Ovary (tissue), 9 donors: Measurements from ENCODE around the gene OAS3. TPM values are rescaled to one million over a fixed set of nuclear protein-coding genes. Genes with fewer than 3 reads are reported as not detected.

ENCODE experiments used
- DNase-seq, 5 donors: peaks; one replicate each; pipeline ENCODE4 v3.0.0-alpha.2; 2019 to 2020
- H3K27ac ChIP-seq, 2 donors: fragments of 200-600 bp; one replicate each; pipeline versions ENCODE4 v1.5.1 to v1.8.0; 2019 to 2022
- H3K27me3 ChIP-seq: fragments of 200-600 bp; one replicate; pipeline ENCODE4 v1.8.0; 2022
- H3K36me3 ChIP-seq: fragments of 200-600 bp; sonication (generic); one replicate; pipeline ENCODE4 v1.5.1; 2019
- H3K4me1 ChIP-seq: one replicate; pipeline ENCODE4 v1.8.1; 2013; ENCODE audit warnings: mild to moderate bottlenecking, moderate library complexity; ENCODE audit not compliant: insufficient read depth
- H3K4me3 ChIP-seq: fragments of 200-600 bp; sonication (generic); one replicate; pipeline ENCODE4 v1.5.1; 2017
- H3K9me3 ChIP-seq, 2 donors: fragments of 200-600 bp in 1 of 2; sonication (generic) in 1 of 2; one replicate each; pipeline versions ENCODE4 v1.5.1 to v1.8.1; 2013 to 2019; ENCODE audit warnings: mild to moderate bottlenecking in 1 of 2, moderate library complexity in 1 of 2
- CTCF ChIP-seq, 3 donors: fragments of 450-650 bp in 2 of 3; fragments of 200-600 bp in 1 of 3; IDR thresholded peaks; one replicate each; pipeline versions ENCODE4 v1.5.1 to v1.8.0; 2016 to 2022; ENCODE audit warnings: antibody characterized with exemption in 3 of 3, mild to moderate bottlenecking in 1 of 3
- EP300 ChIP-seq: sonication (generic); formaldehyde crosslinking; IDR thresholded peaks from one replicate; pipeline ENCODE4 v1.6.1; 2017; ENCODE audit warnings: antibody characterized with exemption
- POLR2A ChIP-seq: fragments of 450-650 bp; IDR thresholded peaks from one replicate; pipeline ENCODE4 v1.6.1; 2017; ENCODE audit warnings: antibody characterized with exemption, mild to moderate bottlenecking, moderate library complexity
- WGBS, 3 donors: extraction: QIAGEN DNeasy Blood & Tissue Kit in 1 of 3; methylation state at CpG; one replicate each; pipeline versions ENCODE4 v1.1.5 to v1.1.7; 2013 to 2017; 5-methylcytosine and 5-hydroxymethylcytosine counted together
- intact Hi-C, 4 donors: fragments of 100-400 bp; cut with DNase I; formaldehyde crosslinking; loops; one replicate each; pipeline versions ENCODE4 v1.11.0 to v1.15.1; 2022 to 2023
- polyA plus RNA-seq, 2 donors: library from polyadenylated mRNA; stranded (reverse); fragments of 200-250 nt in 1 of 2; fragments of 350-450 nt in 1 of 2; fragmentation: Illumina TruSeq in 1 of 2; extraction: RNeasy Lipid Tissue Mini Kit (QIAGEN cat#74804) in 1 of 2; gene quantifications; one replicate each; pipeline ENCODE4 v1.2.3, GENCODE V29; 2013 to 2014
- total RNA-seq, 7 donors: library from RNA; depleted of rRNA in 2 of 7; stranded (reverse); fragments of >200 nt in 2 of 7; fragmentation: NEBNext Ultra II Directional in 3 of 7; extraction: Animal tissue kit (Norgen Biotek cat#: 25700) in 3 of 7; gene quantifications; one replicate each; pipeline versions ENCODE4 v1.1.0 to v1.2.4, GENCODE V29; 2016 to 2023
- donor health status: DM: no; HTN: no; CAD: no; lungs with moderate emphysema.
- donor health status: DM: no; HTN: no; CAD: no.
- donor health status: Bipolar disorder and iron deficiency.
- donor health status: DM: yes; HTN: yes; CAD: no.
- donor health status: DM: no; HTN: no; CAD: no.
- donor health status: DM: yes; HTN: yes; CAD: no.

Gene OAS3
- total and polyA plus RNA-seq, 9 donors: 2.3 to 26.2 (median 7.9) TPM

GRCh38 chr12:112967858-112968257, 29.6 kb downstream of the OAS3 start:
- no peak for DNase-seq
- Histone ChIP-seq H3K27me3 (no peaks in the 10 kb centered on the region), H3K9me3 (no peaks in the 10 kb centered on the region), H3K4me3 (no peak overlapping the region), H3K36me3 (no peaks in the 10 kb centered on the region), H3K4me1 (no peaks in the 10 kb centered on the region), H3K27ac (no peak overlapping the region)
- 92 to 95% (median 93%) methylated on average over 7 of the region's 7 CpGs for WGBS, 3 donors
- TF ChIP-seq EP300 (no peak), POLR2A (no peak), CTCF (IDR thresholded peaks at IDR 0.05) (no peak)
- intact Hi-C loops: no loop called here

GRCh38 chr12:112969547-112970306, 31.5 kb downstream of the OAS3 start:
- H3K9me3 ChIP-seq: no peaks in the 10 kb centered on the region
- 95 to 96% (median 95%) methylated on average over 8 of the region's 8 CpGs for WGBS, 3 donors
- no peaks in the 10 kb centered on the region for H3K36me3 ChIP-seq
- no peaks in the 10 kb centered on the region for H3K4me1 ChIP-seq
- DNase-seq: no peak
- TF ChIP-seq POLR2A: no peak
- no peak for TF ChIP-seq EP300
- TF ChIP-seq CTCF (IDR thresholded peaks at IDR 0.05): no peak
- H3K27me3 ChIP-seq: no peaks in the 10 kb centered on the region
- intact Hi-C loops: no loop called here
- no peak overlapping the region for H3K27ac ChIP-seq
- H3K4me3 ChIP-seq: no peak overlapping the region

- H3K27ac ChIP-seq: no peak overlapping the region
- no peaks in the 10 kb centered on the region for H3K9me3 ChIP-seq
- no peaks in the 10 kb centered on the region for H3K27me3 ChIP-seq
- TF ChIP-seq CTCF (IDR thresholded peaks at IDR 0.05): no peak
- no peak for TF ChIP-seq EP300
- TF ChIP-seq POLR2A: no peak
- intact Hi-C loops: no loop called here
- DNase-seq: no peak
- no peaks in the 10 kb centered on the region for H3K36me3 ChIP-seq
- 81 to 88% (median 83%) methylated on average over 2 of the region's 2 CpGs for whole genome bisulfite sequencing, 3 donors
- H3K4me1 ChIP-seq: no peaks in the 10 kb centered on the region
- no peak overlapping the region for H3K4me3 ChIP-seq
Observed at GRCh38 chr12:112970391-112970790, 32.1 kb downstream of the OAS3 start.

- Histone ChIP-seq H3K27me3 (no peaks in the 10 kb centered on the region), H3K36me3 (no peaks in the 10 kb centered on the region), H3K4me1 (no peaks in the 10 kb centered on the region), H3K4me3 (no peak overlapping the region), H3K9me3 (no peaks in the 10 kb centered on the region), H3K27ac (no peak overlapping the region)
- DNase-seq: no peak
- intact Hi-C loops: no loop called here
- TF ChIP-seq CTCF (IDR thresholded peaks at IDR 0.05) (no peak), POLR2A (no peak), EP300 (no peak)
- 28 to 37% (median 35%) methylated on average over 5 of the region's 5 CpGs for WGBS, 3 donors
Observed at GRCh38 chr12:112971248-112971647, 33.0 kb downstream of the OAS3 start.
